Putamen (tissue), 1 donor: ENCODE data around the gene TOM1L2.
"Not testable (repeated sequence)": the region's sequence is repeated elsewhere in the genome, so short reads cannot be mapped to it uniquely, and the experiment has no call there.

Source experiments
- DNase-seq: peaks from one replicate; pipeline ENCODE4 v3.0.0-alpha.2; 2016; ENCODE audit warnings: low spot score

TOM1L2 gene

GRCh38 chr17:17970699-17971430 lies 1.3 kb downstream of the TOM1L2 start:
- DNase-seq: no peak

- DNase-seq: no peak
Measured at GRCh38 chr17:17966399-17966798, 5.8 kb downstream of the TOM1L2 start.

GRCh38 chr17:17965152-17965721 lies 7.0 kb downstream of the TOM1L2 start:
- no peak for DNase-seq

- no peak for DNase-seq
Measured at GRCh38 chr17:17964710-17965109, 7.5 kb downstream of the TOM1L2 start.

- DNase-seq: no peak
Measured at GRCh38 chr17:17963694-17964436, 8.3 kb downstream of the TOM1L2 start.

GRCh38 chr17:17963066-17963465 lies 9.1 kb downstream of the TOM1L2 start:
- DNase-seq: peak; percentile 43

- no peak for DNase-seq
Measured at GRCh38 chr17:17960500-17961030, 11.6 kb downstream of the TOM1L2 start.

- no peak for DNase-seq
Measured at GRCh38 chr17:17959520-17960361, 12.5 kb downstream of the TOM1L2 start.

GRCh38 chr17:17958982-17959381 lies 13.2 kb downstream of the TOM1L2 start:
- no peak for DNase-seq

- DNase-seq: no peak
Measured at GRCh38 chr17:17957584-17957916, 14.7 kb downstream of the TOM1L2 start.

- not testable (repeated sequence) for DNase-seq
Measured at GRCh38 chr17:17955790-17956341, 16.3 kb downstream of the TOM1L2 start.

- DNase-seq: no peak
Measured at GRCh38 chr17:17954079-17954478, 18.1 kb downstream of the TOM1L2 start.

GRCh38 chr17:17952691-17953090 lies 19.5 kb downstream of the TOM1L2 start:
- no peak for DNase-seq

- no peak for DNase-seq
Measured at GRCh38 chr17:17951524-17951923, 20.7 kb downstream of the TOM1L2 start.

GRCh38 chr17:17950806-17951205 lies 21.4 kb downstream of the TOM1L2 start:
- no peak for DNase-seq

- DNase-seq: no peak
Measured at GRCh38 chr17:17950347-17950746, 21.9 kb downstream of the TOM1L2 start.

GRCh38 chr17:17947966-17948365 lies 24.2 kb downstream of the TOM1L2 start:
- DNase-seq: no peak

GRCh38 chr17:17947309-17947708 lies 24.9 kb downstream of the TOM1L2 start:
- no peak for DNase-seq

GRCh38 chr17:17946093-17946492 lies 26.1 kb downstream of the TOM1L2 start:
- no peak for DNase-seq

- no peak for DNase-seq
Measured at GRCh38 chr17:17944743-17945142, 27.5 kb downstream of the TOM1L2 start.

- DNase-seq: no peak
Measured at GRCh38 chr17:17944242-17944641, 28.0 kb downstream of the TOM1L2 start.
